Measurements from ENCODE around the gene MAGEA4. TPM values are rescaled to one million over a fixed set of nuclear protein-coding genes. Genes with fewer than 3 reads are reported as not detected.

Gene MAGEA4
- polyA plus RNA-seq, 3 donors, result not detected

GRCh38 chrX:151922692-151923091, 10.0 kb downstream of the MAGEA4 start:
- DNase-seq, result no peak

DNA sequence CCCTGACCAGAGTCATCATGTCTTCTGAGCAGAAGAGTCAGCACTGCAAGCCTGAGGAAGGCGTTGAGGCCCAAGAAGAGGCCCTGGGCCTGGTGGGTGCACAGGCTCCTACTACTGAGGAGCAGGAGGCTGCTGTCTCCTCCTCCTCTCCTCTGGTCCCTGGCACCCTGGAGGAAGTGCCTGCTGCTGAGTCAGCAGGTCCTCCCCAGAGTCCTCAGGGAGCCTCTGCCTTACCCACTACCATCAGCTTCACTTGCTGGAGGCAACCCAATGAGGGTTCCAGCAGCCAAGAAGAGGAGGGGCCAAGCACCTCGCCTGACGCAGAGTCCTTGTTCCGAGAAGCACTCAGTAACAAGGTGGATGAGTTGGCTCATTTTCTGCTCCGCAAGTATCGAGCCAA, 11.0 kb downstream of the MAGEA4 start:
- DNase-seq, result no peak

DNA sequence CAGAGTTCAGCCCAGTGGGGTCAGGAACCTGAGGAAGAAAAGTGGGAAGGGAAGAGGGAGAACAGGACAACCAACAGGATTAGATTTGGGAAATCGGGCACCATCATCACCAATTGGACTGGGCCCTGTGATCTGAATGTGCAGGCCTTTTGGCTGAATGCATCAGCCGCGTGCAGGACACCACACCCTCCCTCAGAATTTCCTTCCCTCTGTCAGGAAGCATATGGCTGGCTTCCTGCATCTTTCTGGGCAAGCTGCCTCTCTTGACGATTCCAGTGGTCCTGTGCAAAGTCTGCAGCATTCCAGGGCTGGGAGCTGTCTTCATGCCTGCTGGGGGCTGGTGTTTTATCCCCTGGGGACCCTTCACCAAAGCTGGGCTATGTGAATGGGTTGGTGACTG, 16.4 kb downstream of the MAGEA4 start:
- no peak for DNase-seq

DNA sequence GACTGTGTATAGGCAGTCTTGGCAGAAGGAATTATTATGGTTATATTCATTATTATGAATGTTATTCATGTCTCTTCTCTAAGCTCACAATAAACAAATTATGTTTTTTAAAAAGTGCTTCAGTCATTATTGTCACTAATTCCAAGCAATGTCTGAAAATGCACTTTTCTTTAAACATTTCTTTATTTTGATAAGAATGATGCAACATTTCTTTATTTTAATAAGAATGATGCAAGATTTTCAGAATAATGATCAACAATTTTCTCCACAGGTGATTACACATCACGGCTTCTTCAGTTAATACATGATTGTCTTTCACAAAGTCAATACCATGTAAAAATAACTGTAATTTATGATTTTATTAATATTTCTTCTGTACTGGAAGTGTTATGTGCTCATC, 22.7 kb downstream of the MAGEA4 start:
- no peak for DNase-seq

DNA sequence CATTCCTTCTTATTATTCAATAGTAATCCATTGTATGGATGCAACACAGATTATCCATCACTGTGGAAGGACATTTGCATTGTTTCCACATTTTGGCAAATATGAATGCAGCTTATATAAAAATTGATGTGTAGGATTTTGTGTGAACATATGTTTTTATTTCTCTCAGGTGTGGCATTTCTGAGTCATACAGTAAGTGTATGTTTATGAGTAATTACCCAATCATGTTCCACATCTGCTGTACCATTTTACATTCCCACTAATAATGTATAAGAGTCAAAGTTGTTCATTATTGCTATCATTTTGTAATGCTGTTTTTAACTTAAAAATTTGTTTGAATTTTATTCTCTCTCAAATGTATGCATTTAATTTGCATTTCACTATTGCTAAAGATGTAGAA, 25.5 kb downstream of the MAGEA4 start:
- DNase-seq, result no peak

GRCh38 chrX:151954730-151955129, 42.0 kb downstream of the MAGEA4 start:
- no peak for DNase-seq

GRCh38 chrX:151958101-151958500, 45.4 kb downstream of the MAGEA4 start:
- no peak for DNase-seq

- DNase-seq, result no peak
Observed at GRCh38 chrX:151962034-151962433, 49.3 kb downstream of the MAGEA4 start.

DNA sequence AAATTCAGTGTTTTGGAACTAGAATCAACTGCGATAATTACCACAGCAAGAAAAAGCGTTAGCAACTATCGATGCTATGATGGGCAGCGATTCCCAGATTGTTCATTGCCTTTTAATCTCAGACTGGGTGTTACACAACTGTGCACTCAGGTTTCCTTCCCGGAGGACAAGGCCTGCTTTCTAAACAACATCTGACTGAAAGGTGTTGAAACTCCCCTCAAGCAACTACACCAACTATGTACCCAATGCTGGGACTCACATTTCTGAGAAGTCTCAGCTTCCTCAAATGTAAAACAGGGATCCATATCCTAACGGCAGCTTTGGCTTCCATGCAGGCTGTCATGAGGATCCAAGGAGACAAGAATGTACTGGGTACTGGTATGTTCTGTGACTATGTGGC, 53.5 kb downstream of the MAGEA4 start:
- DNase-seq, result no peak

- no peak for DNase-seq
Observed at GRCh38 chrX:151970027-151970426, 57.3 kb downstream of the MAGEA4 start.

GRCh38 chrX:151970661-151971060, 58.0 kb downstream of the MAGEA4 start:
- DNase-seq, result no peak

- DNase-seq, result no peak
Observed at GRCh38 chrX:151973060-151973661, 60.5 kb downstream of the MAGEA4 start.

- DNase-seq, result no peak
Observed at GRCh38 chrX:151973851-151974335, 61.2 kb downstream of the MAGEA4 start.

Other genes starting within 250 kb of the MAGEA4 start
- gene PRRG3, start 217.4 kb upstream of the MAGEA4 start, polyA plus RNA-seq (ENCODE audit: insufficient read length in 3 of 3), result 10 to 100 TPM in 1 of 3 donors, 1 to 10 TPM in 2; 6.8 to 10.4 (median 7.9) TPM
- under 1 TPM in 1 of 3 donors, not detected in 2; 0.16 TPM for gene FATE1, start 196.9 kb upstream of the MAGEA4 start, polyA plus RNA-seq (ENCODE audit: insufficient read length in 3 of 3)
- not detected for gene CNGA2, start 178.1 kb upstream of the MAGEA4 start, polyA plus RNA-seq (ENCODE audit: insufficient read length in 3 of 3)
- gene GABRE, start 61.8 kb downstream of the MAGEA4 start, polyA plus RNA-seq (ENCODE audit: insufficient read length in 3 of 3), result 1 to 10 TPM; 6.5 to 8.5 (median 7.4) TPM
- gene MAGEA10, start 225.7 kb downstream of the MAGEA4 start, polyA plus RNA-seq (ENCODE audit: insufficient read length in 3 of 3), result not detected

All from renal pelvis (tissue), 4 donors.